Stimulated activated CD4-positive, alpha-beta T cell treated with anti-CD3 and anti-CD28 coated beads, Interleukin-4, amount 100 ng/mL, for 1 hour (primary cell): ENCODE data around the gene MKNK1.
"Not testable (repeated sequence)": the region's sequence is repeated elsewhere in the genome, so short reads cannot be mapped to it uniquely, and the experiment has no call there.

ENCODE experiments used
- DNase-seq: peaks from one replicate; pipeline ENCODE4 v3.0.0-alpha.2; 2020

MKNK1 gene

DNA sequence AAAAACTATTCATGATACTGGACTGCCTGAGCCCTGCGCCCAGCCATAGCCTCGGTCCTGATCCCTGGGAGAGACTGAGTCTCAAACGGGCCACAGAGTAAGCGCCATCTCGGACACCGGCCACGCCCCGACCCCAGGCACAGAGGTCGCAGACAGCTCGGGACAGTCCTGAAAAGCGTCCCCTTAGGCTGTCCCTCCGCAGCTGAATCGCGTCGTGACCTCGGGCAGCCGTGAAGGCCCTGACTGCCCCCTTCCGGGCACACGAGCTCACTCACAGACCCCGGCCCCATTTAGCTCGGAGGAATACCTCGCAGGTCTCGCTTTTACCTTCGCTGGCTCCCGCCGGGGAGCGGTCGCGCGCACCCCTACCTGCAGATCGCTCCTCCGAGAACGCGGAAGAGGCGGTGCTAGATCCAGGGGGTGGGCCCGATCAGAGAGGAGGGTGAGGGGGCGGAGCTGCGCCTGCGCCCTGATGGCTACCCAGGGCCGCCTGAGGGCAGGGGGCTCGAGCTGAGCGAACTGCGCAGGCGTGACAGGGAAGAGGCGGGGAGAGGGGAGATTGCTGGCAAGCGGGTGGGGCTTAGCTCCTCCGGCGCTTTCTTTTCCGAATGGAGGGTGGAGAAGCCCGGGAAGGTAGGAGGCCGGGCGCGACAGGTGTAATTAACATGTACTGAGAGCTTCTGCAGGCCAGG, at the start of gene MKNK1:
MKNK1 (minus strand) TSS at position 411 of the 692 bp plus-strand sequence. CDS start 20,941 bp downstream, outside the sequence.
- peak; percentile 99 for DNase-seq

DNA sequence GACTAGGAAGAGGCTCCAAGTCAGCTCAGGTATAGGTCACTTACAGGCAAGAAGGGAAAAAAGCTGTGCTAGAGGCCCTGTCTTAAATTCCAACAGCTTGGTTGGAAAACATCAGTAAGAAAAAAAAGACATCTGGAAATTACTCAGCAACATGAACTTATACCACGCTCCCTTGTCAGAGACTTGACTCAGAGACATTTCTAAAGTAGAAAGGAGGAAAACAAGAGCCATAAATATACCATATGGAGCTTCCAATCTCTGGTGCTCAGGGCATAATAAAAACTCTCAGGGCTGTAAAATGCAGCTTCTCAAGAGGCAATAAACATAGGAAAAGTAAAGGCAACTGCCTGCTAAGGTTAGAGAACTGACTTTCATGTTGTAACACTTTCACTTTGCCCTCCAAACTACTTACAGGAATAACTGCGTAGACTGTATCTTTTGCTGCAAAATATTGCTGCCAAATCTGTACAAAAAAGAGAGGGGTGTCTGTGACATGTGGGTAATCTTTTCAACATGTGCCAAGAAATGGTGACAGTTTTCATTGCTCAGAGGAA, 49.4 kb upstream of the MKNK1 start:
- DNase-seq = no peak

DNA sequence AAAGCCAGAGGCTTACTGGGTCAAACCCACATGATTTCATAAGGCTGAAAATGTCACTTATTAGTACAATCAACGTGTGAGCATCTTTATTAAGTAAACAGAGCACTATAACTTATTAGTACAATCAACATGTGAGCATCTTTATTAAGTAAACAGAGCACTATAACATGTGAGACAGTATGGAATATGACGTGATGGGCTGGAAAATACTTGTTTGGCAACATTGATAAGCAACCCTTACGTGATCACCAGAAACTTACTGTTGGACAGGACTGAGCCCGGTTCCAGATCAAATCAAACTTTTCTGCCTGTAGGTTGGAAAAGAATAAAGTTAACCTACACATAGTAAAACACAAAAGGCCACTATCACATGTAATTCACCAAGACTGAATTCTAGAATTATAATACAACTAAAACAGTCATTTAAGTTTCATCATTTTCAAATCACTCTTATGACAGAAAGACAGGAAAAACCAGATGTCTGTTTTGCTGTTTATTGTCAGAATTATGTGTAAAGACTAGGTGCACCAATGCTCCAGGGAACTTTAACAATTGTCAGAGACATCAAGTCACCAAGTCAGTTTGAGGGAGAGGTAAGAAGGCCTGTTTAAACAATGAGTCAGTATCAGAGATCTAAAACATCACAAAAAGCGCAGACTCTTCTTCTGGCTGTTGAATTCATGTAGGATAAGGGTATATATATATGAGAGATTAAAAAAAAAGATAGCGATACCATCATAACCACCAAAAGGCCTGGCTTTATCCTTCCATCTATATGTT, 48.4 kb upstream of the MKNK1 start:
- DNase-seq = no peak

GRCh38 chr1:46651152-46651551, 47.1 kb upstream of the MKNK1 start:
- DNase-seq = not testable (repeated sequence)

GRCh38 chr1:46650491-46650890, 46.4 kb upstream of the MKNK1 start:
- no peak for DNase-seq

DNA sequence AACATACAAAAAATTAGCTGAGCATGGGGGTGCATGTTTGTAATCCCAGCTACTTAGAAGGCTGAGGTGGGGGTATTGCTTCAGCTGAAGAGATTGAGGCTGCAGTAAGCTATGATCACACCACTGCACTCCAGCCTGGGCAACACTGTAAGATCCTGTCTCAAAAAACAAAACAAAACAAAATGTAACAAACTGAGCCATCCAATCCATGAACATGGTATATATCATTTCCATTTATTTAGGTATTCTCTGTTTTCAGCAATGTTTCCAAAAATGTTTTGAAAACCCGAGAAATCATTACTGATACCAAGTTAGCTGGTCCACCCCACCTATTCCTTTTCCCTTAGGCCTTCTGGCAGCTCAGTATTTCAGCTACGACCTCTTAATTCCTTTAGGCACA, 45.7 kb upstream of the MKNK1 start:
- no peak for DNase-seq

DNA sequence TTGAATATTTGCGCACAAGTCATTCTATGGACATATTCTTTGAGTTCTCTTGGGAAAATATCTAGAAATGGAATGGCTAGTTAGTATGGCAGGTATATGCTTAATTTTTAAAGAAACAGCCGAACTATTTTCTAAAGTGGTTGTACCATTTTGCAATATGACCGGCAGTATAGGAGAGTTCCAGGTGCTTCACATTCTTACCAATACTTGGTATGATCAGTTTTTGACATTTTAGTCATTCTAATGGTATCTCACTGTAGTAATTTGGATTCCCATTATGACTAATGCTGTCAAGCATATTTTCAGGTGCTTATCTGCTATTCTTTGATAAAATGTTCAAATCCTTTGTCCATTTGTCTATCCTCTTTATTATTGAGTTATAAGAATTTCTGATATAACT, 43.5 kb upstream of the MKNK1 start:
- DNase-seq = no peak

DNA sequence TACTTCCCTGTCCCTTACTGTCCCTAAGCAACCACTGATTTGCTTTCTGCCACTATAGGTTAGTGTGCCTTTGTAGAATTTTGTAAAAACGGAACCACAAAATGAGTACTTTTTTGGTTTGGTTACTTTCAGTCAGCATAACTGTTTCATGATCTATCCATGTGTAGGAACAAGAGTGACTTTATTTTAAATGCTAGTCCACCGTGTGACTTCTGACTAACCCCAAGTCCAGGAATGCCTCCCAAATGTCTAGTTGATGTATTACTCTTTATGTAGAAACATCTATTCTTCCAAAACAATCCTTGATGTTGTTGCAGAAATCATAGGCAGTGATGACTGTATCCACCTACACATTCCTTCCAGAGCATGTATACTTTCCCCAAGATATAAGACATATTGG, 42.8 kb upstream of the MKNK1 start:
- DNase-seq = no peak

DNA sequence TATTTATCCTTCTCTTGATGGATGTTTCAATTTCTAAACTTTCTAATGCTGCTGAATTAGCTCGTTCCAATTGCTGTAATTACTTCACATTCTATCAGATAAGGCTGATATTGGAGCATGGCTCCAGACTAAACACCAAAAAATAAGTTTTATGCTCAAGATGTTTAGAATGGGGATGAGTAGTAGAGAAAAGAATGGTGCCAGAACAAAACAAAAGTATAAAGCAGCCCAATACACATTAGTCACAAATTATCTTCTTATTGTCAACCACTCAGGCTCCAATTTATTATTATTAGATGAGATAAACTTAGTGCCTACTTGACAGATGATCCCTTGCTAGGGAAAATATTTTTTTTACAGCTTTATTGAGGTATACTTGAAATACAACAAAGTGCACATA, 42.3 kb upstream of the MKNK1 start:
- DNase-seq = no peak

- DNase-seq = no peak
These were observed 41.7 kb upstream of the MKNK1 start for GRCh38 chr1:46645815-46646214.

DNA sequence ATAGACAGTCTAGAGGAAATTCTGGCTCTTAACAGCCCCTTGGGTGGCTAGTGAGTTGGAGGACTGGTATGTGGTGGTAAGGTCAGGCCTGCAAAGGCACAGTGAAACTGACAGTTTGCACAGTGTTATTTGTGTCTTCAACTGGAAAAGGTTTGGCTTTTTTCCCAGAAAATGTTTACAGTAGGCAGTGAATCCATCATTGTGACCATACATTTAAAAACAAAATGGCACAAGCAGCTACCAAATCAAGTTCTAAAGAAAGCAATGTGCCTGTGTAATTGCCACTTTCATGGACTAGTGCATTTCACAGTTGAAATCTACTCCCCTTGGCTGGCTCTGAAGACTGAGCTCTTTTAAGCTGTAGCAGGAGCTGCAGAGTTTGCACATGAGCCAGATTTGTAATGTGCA, 39.3 kb upstream of the MKNK1 start:
- DNase-seq = no peak

GRCh38 chr1:46642115-46642680, 38.1 kb upstream of the MKNK1 start:
- no peak for DNase-seq

GRCh38 chr1:46639547-46639946, 35.5 kb upstream of the MKNK1 start:
- DNase-seq = no peak

DNA sequence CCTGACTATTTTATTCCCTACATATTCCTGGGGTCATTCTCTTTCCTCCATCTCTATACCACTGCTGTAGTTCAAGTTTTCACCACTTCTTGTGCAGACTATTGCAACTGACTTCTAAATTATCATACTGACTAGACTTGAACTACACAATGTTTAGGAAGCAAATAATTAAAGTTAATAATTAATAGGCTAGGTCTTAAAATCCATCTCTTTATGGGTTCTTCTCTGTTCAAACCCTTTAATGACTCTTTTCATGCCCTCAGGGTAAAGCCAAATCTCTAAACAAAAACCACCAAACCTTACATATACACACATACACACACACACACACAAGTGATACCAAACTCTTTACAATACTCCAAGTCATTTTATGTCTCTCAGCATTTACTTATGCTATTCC, 34.9 kb upstream of the MKNK1 start:
- DNase-seq = no peak

DNA sequence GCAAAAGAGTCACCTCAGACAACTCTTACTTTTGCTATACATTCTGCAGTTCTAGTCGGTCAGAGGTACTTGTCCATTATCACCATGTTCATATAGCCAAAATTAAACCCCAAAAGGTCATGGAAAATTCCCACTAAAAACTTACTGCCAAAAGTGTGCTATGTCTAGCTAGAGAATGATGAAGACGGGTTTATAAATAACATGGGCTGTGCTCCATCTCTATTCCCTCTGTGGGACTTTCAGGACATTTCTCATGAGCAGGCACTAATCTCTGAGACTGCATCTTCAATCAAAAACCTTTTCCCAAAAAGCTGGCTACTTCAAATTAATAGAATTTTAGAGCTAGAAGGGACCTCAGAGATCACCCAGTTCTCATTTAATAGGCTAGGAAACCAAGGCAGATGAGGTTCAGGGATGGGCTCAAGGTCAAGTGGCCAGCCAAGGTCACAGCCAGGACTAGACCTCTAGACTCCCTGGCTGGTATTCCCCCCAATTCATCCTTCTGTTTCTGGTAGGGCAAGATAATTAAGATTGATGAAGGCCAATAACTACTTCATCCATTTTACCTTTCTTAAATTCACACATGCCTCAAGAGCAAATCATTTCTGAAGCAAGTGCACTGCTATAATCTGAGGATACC, 33.5 kb upstream of the MKNK1 start:
- no peak for DNase-seq

DNA sequence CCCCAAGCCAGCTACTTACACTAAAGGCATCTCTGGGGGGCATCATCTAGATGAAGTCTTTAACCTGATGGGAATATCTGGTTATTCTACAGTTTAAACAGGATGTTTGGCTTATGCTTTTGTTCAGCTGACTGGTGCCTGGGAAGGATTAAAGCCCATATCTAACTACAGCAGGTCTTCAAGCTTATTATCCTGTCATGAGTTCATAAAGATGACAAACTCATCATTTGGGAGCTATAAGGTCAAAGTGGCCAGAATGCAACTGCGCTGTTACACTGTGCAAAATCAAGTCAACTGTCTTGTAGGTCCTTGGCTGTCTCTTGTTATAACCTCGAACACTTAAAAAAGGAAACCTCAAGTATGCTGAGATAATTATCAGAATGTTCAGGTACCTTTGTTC, 31.1 kb upstream of the MKNK1 start:
- no peak for DNase-seq

GRCh38 chr1:46630719-46631118, 26.7 kb upstream of the MKNK1 start:
- DNase-seq = no peak

- DNase-seq = no peak
These were observed 19.9 kb upstream of the MKNK1 start for GRCh38 chr1:46623743-46624644.

DNA sequence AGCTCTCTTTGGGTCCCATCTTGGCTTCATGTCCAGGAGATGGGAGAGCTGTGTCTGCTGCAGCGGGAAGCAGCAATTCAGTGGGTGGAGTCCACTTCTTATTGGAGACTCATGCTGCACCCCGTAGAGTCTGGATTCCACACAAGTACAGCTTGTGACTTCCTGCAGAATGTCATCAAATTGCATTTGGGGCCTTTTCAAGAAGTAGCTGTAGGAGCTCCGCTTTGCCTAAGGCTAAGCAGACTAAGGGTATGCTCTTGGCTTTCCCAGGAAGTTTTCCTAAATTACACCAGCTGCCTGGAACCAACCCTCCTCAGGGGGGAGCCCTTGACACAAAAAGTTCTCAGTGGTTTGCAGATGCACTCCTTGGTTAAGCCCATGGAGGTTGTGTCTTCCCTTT, 18.3 kb upstream of the MKNK1 start:
- no peak for DNase-seq

DNA sequence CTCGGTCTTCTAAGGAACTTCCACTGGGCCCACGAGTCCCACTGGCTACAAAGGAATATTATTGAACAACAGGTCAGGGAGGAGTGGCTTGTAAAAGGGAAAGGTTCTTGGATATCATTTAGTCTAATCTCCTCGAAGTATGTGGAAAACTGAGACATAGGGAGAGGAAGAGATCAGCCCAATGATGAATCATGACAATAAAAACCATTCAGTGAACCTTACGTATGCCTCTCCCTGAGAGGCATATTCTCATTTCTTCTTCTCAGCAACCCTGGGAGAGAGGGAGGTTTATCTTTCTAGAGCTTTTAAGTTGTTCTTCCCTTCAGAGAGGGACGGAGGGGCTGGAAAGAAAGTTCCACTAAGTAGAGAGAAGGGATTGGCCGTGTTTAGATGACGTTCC, 17.9 kb upstream of the MKNK1 start:
- no peak for DNase-seq

- DNase-seq = no peak
These were observed 15.7 kb upstream of the MKNK1 start for GRCh38 chr1:46619656-46620258.
